Psoas muscle (tissue), 8 donors: Measurements from ENCODE around the gene ZFPL1. TPM values are rescaled to one million over a fixed set of nuclear protein-coding genes. Genes with fewer than 3 reads are reported as not detected.

Experiments used
- ATAC-seq, 4 donors: fragments of 200-7000 bp; cut with Tn5 transposase; one replicate each; pipeline ENCODE4 v1.9.1; 2020; ENCODE audit warnings: moderate library complexity in 3 of 4, mild to moderate bottlenecking in 2 of 4
- DNase-seq, 2 donors: peaks; one replicate each; pipeline ENCODE4 v3.0.0-alpha.2; 2020
- H3K27ac ChIP-seq: fragments of 200-600 bp; one replicate; pipeline ENCODE4 v1.8.0; 2022
- H3K27me3 ChIP-seq, 3 donors: fragments of 200-600 bp in 1 of 3; one replicate each; pipeline versions ENCODE4 v1.6.1 to v1.8.0; 2013 to 2022; ENCODE audit warnings: low read length in 2 of 3, mild to moderate bottlenecking in 2 of 3, moderate library complexity in 1 of 3; ENCODE audit not compliant: insufficient read depth in 3 of 3
- H3K36me3 ChIP-seq, 2 donors: fragments of 200-600 bp in 1 of 2; one replicate each; pipeline versions ENCODE4 v1.6.1 to v1.8.0; 2013 to 2022; ENCODE audit warnings: low read depth in 1 of 2, mild to moderate bottlenecking in 1 of 2, moderate library complexity in 1 of 2; ENCODE audit not compliant: insufficient read depth in 1 of 2
- H3K4me1 ChIP-seq: fragments of 200-600 bp; one replicate; pipeline ENCODE4 v1.8.0; 2022
- H3K4me3 ChIP-seq: fragments of 200-600 bp; one replicate; pipeline ENCODE4 v1.8.0; 2022; ENCODE audit warnings: mild to moderate bottlenecking
- H3K9me3 ChIP-seq: fragments of 200-600 bp; one replicate; pipeline ENCODE4 v1.8.0; 2022
- WGBS, 3 donors: extraction: QIAGEN DNeasy Blood & Tissue Kit; methylation state at CpG; one replicate each; pipeline versions ENCODE4 v1.1.6 to v1.1.7; 2013; 5-methylcytosine and 5-hydroxymethylcytosine counted together
- intact Hi-C, 2 donors: fragments of 100-400 bp; cut with DNase I; formaldehyde crosslinking; loops; one replicate each; pipeline versions ENCODE4 v1.11.0 to v1.14.2; 2022
- polyA plus RNA-seq, 3 donors: library from polyadenylated mRNA; stranded (reverse); fragments of 200-250 nt; gene quantifications; one replicate each; pipeline ENCODE4 v1.2.3, GENCODE V29; 2013
- total RNA-seq, 4 donors: library from RNA; stranded (reverse); fragmentation: NEBNext Ultra II Directional in 2 of 4; extraction: Animal tissue kit (Norgen Biotek cat#: 25700) in 2 of 4; gene quantifications; one replicate each; pipeline versions ENCODE4 v1.2.1 to v1.2.4, GENCODE V29; 2021 to 2023
- TF ChIP-seq, protein P1 (sequence below): fragments of 200-600 bp; IDR thresholded peaks from one replicate; pipeline ENCODE4 v1.8.0; 2022; ENCODE audit warnings: antibody characterized with exemption
- donor health status: healthy with polysubstance abuse.
- donor health status: DM: no; HTN: no; CAD: no; lungs with moderate emphysema.
- donor health status: Bipolar disorder and iron deficiency.
- donor health status: healthy.
- donor health status: DM: yes; HTN: yes; CAD: no.
- donor health status: DM: no; HTN: no; CAD: no.
- donor health status: DM: no; HTN: no; CAD: no.
- donor health status: DM: yes; HTN: yes; CAD: no.

Gene ZFPL1
- total and polyA plus RNA-seq, 7 donors = 22.1 to 55.9 (median 29.3) TPM

DNA sequence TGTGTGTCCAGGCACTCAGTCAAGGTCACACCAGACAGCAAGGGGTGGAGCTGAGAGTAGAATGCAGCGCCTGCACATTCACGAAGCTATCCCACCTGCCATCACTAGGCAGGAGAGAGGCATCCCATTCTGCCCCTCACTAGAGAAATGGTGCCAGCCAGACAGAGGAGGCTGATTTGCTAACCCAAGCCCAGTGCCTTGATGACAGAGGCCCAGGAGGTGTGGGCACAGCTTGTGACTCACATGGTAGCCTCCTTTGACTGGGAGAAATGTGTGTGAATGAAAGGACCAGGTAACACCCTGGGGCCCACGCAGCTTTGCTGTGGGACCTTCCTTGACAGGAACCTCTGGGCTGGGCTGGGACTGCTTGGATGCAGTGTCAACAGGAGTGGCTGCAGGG lies 20.5 kb upstream of the ZFPL1 start:
- ATAC-seq (no peak), DNase-seq (no peak)
- H3K4me1 ChIP-seq = no peaks in the 10 kb centered on the region
- intact Hi-C loops = no loop called here
- H3K36me3 ChIP-seq = no peaks in the 10 kb centered on the region
- no peaks in the 10 kb centered on the region for H3K27me3 ChIP-seq
- TF ChIP-seq, protein P1, sequence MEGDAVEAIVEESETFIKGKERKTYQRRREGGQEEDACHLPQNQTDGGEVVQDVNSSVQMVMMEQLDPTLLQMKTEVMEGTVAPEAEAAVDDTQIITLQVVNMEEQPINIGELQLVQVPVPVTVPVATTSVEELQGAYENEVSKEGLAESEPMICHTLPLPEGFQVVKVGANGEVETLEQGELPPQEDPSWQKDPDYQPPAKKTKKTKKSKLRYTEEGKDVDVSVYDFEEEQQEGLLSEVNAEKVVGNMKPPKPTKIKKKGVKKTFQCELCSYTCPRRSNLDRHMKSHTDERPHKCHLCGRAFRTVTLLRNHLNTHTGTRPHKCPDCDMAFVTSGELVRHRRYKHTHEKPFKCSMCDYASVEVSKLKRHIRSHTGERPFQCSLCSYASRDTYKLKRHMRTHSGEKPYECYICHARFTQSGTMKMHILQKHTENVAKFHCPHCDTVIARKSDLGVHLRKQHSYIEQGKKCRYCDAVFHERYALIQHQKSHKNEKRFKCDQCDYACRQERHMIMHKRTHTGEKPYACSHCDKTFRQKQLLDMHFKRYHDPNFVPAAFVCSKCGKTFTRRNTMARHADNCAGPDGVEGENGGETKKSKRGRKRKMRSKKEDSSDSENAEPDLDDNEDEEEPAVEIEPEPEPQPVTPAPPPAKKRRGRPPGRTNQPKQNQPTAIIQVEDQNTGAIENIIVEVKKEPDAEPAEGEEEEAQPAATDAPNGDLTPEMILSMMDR = no peak
- H3K27ac ChIP-seq = no peak overlapping the region
- WGBS, 3 donors = 57 to 85% (median 64%) methylated on average over 3 of the region's 3 CpGs
- no peaks in the 10 kb centered on the region for H3K9me3 ChIP-seq
- no peak overlapping the region for H3K4me3 ChIP-seq

DNA sequence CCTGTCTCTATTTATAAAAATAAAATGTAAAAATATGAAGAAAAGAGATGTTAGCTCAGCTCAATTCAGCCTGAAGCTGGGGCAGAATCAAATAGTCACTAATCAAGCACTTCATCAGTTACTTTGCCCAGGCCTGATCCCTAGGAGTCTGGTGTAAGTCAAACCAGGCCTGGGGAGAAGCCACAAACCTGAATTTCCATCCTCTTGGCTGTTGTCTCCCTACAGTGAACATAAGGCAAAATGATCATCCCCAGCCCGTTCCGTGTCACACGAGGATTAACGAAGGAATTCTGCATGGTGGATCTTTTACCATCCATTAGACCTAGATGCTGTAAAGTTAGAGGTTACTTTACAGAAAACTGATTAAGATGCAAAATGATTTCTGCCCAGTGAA lies 19.2 kb upstream of the ZFPL1 start:
- Histone ChIP-seq H3K4me1 (no peaks in the 10 kb centered on the region), H3K27ac (no peak overlapping the region), H3K9me3 (no peaks in the 10 kb centered on the region), H3K27me3 (no peaks in the 10 kb centered on the region), H3K4me3 (no peak overlapping the region), H3K36me3 (no peaks in the 10 kb centered on the region)
- ATAC-seq (no peak), DNase-seq (no peak)
- WGBS, 3 donors = 56 to 58% (median 57%) methylated on average over 4 of the region's 4 CpGs
- TF ChIP-seq, protein P1 = no peak
- intact Hi-C loops = no loop called here

DNA sequence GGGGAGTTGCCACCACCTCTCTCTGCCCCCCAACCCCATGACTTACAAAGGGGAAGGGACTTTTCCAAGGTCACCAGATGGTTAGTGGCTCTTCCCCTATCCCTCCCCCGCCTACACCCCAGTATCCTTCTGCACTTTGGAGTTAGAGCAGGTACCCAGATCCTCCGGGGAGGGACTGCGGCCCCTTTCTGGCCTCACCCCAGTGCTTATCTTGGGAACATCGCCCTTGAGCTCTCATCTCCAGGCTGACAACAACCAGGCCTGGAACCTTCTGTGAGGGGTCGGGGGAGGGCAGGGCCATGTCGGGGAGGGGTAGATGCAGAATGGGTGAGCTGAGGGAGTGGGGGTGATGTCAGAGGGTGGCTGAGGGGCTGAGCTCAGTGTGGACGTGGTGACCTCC lies 18.2 kb upstream of the ZFPL1 start:
- Histone ChIP-seq H3K4me3 (no peak overlapping the region), H3K4me1 (no peaks in the 10 kb centered on the region), H3K27ac (no peak overlapping the region), H3K27me3 (no peaks in the 10 kb centered on the region), H3K36me3 (no peaks in the 10 kb centered on the region), H3K9me3 (no peaks in the 10 kb centered on the region)
- intact Hi-C loops = no loop called here
- DNase-seq (no peak), ATAC-seq (no peak)
- WGBS, 3 donors = 80 to 88% (median 83%) methylated on average over 7 of the region's 7 CpGs
- TF ChIP-seq, protein P1 = no peak

DNA sequence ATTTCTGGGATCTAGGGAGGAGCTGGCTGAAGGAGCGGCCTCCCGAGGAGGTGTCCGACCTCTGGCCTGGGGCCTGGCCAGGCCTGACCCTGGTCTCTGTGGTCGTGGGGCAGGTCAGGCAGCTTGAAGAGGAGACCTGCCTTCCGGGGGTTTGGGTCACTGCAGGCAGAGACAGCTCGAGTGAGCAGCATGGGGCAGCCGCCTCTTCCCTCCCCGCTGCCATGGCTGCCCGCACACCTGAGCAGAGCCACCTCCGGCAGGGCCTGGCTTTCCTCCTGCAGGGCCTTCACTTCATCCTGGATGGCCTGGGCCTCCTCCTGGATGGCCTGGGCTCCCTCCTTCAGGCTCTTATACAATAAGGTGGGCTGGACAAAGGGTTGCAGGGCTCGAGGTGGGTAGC lies 17.7 kb upstream of the ZFPL1 start:
- no peak for DNase-seq
- Histone ChIP-seq H3K4me3 (no peak overlapping the region), H3K36me3 (no peaks in the 10 kb centered on the region), H3K27me3 (no peaks in the 10 kb centered on the region), H3K27ac (no peak overlapping the region), H3K9me3 (no peaks in the 10 kb centered on the region), H3K4me1 (no peaks in the 10 kb centered on the region)
- 71 to 75% (median 75%) methylated on average over 10 to 11 of the region's 11 CpGs for WGBS, 3 donors
- peak in 1 of 4 donors; percentile 30 for ATAC-seq
- TF ChIP-seq, protein P1 = no peak
- intact Hi-C loops = no loop called here

DNA sequence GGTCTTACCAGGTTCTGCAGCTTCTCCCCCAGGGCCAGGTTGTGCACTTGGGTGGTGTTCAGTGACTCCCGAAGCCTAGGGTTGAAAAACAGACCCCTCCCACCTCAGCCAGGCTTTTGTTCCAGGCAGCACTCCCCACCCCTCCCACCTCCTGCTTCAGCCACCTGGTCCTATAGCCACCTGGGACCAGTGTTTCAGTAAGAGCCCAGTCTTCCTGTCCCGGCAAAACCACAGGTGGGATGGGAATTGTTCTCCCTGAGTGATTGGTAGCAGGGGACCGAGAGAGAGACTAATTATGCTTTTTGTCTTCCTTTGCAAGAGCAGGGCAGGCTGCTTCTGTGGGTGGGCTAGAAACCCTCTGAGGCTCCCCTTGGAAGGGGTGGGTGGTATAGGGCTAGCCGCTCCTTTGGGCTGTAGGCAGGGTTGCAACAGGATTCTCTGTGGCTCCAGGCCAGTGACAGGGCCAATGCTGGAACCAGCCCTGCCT lies 17.2 kb upstream of the ZFPL1 start:
- 49 to 66% (median 61%) methylated on average over 4 of the region's 4 CpGs for WGBS, 3 donors
- TF ChIP-seq, protein P1 = no peak
- no peaks in the 10 kb centered on the region for H3K9me3 ChIP-seq
- no peaks in the 10 kb centered on the region for H3K36me3 ChIP-seq
- no peaks in the 10 kb centered on the region for H3K27me3 ChIP-seq
- DNase-seq = no peak
- no peak overlapping the region for H3K4me3 ChIP-seq
- ATAC-seq = no peak
- H3K27ac ChIP-seq = no peak overlapping the region
- intact Hi-C loops = no loop called here
- H3K4me1 ChIP-seq = no peaks in the 10 kb centered on the region
